ENCODE results near the gene CORO2B. TPM values are rescaled to one million over a fixed set of nuclear protein-coding genes. Genes with fewer than 3 reads are reported as not detected.

The CORO2B gene
- total RNA-seq, 4 donors from 2014 or later: 4.7 to 18.8 (median 13.7) TPM

DNA sequence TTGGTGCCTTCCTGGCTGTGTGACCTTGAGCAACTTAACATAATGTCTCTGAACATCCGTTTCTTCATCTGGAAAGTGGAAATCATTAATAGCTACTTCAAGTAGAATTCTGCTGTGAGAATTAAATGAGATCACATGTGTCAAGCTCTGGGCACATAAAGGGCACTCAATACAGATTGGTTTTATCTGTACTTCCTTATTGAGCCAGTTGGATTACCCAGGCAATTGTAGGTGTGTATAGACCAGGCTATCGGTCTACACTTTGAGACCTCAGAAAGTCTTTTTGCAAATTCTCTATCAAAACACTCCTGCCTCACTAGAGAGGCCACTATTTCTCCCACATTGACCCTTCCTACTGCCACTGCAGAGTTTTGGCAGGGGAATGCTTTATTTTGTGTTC lies 194.2 kb downstream of the CORO2B start:
- TF ChIP-seq, protein P1, sequence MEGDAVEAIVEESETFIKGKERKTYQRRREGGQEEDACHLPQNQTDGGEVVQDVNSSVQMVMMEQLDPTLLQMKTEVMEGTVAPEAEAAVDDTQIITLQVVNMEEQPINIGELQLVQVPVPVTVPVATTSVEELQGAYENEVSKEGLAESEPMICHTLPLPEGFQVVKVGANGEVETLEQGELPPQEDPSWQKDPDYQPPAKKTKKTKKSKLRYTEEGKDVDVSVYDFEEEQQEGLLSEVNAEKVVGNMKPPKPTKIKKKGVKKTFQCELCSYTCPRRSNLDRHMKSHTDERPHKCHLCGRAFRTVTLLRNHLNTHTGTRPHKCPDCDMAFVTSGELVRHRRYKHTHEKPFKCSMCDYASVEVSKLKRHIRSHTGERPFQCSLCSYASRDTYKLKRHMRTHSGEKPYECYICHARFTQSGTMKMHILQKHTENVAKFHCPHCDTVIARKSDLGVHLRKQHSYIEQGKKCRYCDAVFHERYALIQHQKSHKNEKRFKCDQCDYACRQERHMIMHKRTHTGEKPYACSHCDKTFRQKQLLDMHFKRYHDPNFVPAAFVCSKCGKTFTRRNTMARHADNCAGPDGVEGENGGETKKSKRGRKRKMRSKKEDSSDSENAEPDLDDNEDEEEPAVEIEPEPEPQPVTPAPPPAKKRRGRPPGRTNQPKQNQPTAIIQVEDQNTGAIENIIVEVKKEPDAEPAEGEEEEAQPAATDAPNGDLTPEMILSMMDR (IDR thresholded peaks at IDR 0.05): no peak
- no peak for ATAC-seq (ENCODE audit: low FRiP score)
- no peak for DNase-seq (ENCODE audit: low spot score)

DNA sequence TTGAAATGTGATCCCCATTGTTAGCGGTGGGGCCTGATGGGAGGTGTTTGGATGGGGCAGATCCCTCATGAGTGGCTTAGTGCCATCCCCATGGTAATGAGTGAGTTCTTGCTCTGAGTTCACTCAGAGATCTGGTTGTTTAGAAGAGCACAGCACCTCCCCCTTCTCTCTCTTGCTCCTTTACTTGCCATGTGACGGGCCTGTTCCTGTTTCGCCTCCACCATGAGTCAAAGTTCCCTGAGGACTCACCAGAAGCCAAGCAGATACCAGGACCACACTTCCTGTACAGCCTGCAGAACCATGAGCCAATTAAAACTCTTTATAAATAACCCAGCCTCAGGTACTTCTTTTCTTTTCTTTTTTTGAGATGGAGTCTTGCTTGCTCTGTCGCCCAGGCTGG lies 195.3 kb downstream of the CORO2B start:
- DNase-seq (ENCODE audit: low spot score) (no peak), ATAC-seq (ENCODE audit: low FRiP score) (no peak)
- TF ChIP-seq, protein P1 (IDR thresholded peaks at IDR 0.05): no peak

- TF ChIP-seq, protein P1 (IDR thresholded peaks at IDR 0.05): no peak
- ATAC-seq (ENCODE audit: low FRiP score) (no peak), DNase-seq (ENCODE audit: low spot score) (no peak)
These were observed 195.9 kb downstream of the CORO2B start for GRCh38 chr15:68774521-68775235.

GRCh38 chr15:68775236-68775577 lies 196.4 kb downstream of the CORO2B start:
- DNase-seq (ENCODE audit: low spot score) (no peak), ATAC-seq (ENCODE audit: low FRiP score) (no peak)
- TF ChIP-seq, protein P1 (IDR thresholded peaks at IDR 0.05): no peak

DNA sequence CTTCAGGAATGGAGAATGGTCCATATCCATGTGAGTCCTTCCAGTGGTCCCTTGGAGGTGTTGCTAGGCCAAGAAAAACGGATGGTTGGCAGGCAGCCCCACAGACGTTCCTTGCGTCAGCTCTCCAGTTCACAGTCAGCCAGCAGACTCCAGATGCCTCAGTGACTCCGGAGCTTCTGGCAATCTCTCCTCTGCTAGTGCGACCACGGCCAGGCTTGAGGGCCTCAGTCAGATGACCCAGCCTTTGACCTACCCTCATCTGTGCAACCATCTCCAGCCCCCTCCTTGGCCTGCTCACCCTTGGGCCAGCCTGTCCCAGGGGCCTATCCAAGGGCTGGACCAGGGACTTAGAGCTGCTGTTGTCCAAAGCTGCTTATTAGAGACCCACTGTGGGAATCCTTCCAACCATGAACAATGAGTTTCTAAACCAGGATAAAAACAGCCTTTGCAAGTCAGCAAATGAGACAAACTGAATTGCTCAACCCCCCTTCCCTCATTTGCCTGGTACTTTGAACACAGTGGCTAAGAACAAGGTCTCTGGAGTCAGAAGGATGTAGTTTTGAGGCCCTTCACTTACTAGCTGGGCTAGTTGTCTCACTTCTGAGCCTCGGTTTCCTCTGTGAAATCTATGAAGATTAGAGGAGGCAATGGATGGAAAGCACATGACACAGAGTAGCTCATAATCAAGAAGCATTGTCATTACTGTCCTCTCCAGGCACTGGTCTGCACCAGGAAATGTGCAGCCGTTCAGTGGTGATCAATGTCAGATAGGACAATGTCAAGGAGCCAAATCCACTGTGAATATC lies 197.1 kb downstream of the CORO2B start:
- no peak for DNase-seq (ENCODE audit: low spot score)
- ATAC-seq (ENCODE audit: low FRiP score): no peak
- TF ChIP-seq, protein P1 (IDR thresholded peaks at IDR 0.05): no peak

DNA sequence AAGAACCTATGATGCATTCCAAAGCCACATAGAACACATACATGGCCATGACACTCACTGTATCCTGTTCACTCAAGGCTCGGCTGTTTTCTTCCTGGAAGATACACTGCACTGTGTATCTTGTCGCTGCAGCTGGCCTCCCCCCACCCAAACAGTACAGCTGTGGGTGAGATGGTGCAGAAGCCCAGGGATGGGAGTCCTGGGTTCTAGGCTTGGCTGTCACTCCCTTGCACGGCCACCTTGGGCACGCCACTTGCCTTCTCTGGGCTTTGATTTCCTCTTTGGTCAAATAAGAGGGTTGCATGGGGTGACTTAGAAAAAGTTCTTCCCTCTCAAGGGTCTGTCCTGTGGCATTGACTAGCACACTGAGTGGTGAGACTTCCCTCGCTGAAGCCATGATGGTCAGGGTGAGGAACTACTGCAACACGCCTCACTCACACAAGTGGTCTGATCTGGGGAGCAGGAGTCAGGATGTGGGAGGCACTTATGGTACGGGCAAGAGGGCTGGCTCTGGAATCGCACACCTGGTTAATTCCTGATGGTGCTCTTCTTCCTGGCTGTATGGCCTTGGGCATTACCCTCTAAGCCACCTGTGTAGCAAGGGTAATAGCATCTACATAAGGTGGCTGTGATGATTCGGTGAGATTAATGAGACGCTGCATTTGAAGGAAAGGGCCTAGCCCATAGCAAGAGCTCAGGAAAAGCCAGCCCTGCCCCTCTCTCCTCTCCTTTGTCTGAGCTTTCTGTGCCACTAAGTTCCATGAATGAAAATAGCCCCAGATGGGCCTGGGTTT lies 197.9 kb downstream of the CORO2B start:
- ATAC-seq (ENCODE audit: low FRiP score) (no peak), DNase-seq (ENCODE audit: low spot score) (no peak)
- TF ChIP-seq, protein P1 (IDR thresholded peaks at IDR 0.05): no peak

Other genes starting within 250 kb of the CORO2B start
- gene ITGA11, start 146.8 kb upstream of the CORO2B start, total RNA-seq: 10 to 100 TPM in 1 of 4 donors, 1 to 10 TPM in 2, under 1 TPM in 1; 0.48 to 10.6 (median 2.6) TPM
- 10 to 100 TPM; 35.5 to 60.4 (median 47.3) TPM for gene ANP32A, start 241.9 kb downstream of the CORO2B start, total RNA-seq